SW480 (cell line): Measurements from ENCODE around the gene BSG.
"Not testable (repeated sequence)": the region's sequence is repeated elsewhere in the genome, so short reads cannot be mapped to it uniquely, and the experiment has no call there.

Experiments used
- DNase-seq: peaks from one replicate; pipeline ENCODE4 v3.0.0-alpha.2; 2016; ENCODE audit warnings: low spot score

Gene BSG

DNA sequence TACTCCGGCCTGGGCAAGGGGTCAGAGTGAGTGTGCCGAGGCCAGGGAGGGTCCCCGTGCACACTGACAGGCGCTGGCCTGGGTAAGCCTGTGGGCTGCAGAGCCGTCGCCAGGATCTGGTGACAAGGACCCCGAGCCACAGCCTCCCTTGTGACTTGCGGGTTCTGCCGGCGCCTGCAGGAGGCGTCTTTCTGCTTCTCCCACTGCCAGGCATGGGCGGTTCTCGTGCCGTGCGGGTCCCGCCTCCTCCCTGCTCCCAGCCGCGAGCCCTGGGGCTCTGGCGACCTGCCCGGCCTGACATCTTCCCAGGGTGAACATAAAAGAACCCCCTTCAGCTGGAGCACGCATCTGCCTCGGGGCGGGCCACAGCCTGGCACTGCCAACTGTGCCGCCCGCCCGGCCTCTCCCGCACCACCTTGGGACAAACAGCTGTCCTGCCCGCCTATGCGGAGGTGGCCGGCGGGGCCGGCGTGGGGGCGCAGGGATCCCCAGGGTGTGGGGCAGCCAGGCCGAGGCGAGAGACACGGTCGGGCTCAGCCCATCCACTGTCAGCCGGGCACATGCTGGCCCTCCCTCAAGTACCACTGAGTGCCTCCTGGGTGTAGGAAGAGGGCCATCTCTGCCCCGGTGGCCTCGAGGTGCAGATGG is 15.8 kb downstream of the BSG start:
- peak; percentile 76 for DNase-seq

GRCh38 chr19:588741-589692 is 16.6 kb downstream of the BSG start:
- DNase-seq = peak; percentile 64

DNA sequence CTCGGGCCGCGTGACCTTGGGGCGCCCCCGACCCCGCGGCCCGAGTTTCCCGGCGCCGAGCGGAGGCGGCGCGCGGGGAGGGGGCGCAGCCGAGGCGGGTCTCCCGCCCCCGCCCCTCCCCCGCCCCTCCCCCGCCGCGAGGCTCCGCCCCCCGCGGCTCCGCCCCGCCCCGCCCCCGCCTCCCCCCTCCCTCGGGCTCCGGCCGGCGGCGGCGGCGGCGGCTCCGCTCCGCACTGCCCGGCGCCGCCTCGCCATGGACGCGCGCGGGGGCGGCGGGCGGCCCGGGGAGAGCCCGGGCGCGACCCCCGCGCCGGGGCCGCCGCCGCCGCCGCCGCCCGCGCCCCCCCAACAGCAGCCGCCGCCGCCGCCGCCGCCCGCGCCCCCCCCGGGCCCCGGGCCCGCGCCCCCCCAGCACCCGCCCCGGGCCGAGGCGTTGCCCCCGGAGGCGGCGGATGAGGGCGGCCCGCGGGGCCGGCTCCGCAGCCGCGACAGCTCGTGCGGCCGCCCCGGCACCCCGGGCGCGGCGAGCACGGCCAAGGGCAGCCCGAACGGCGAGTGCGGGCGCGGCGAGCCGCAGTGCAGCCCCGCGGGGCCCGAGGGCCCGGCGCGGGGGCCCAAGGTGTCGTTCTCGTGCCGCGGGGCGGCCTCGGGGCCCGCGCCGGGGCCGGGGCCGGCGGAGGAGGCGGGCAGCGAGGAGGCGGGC is 17.4 kb downstream of the BSG start, which contains the start of gene HCN2:
Gene HCN2, plus strand, starts transcription at position 189 of the 703 bp plus-strand sequence. Its CDS starts 65 bp downstream, at position 254.
- no peak for DNase-seq

DNA sequence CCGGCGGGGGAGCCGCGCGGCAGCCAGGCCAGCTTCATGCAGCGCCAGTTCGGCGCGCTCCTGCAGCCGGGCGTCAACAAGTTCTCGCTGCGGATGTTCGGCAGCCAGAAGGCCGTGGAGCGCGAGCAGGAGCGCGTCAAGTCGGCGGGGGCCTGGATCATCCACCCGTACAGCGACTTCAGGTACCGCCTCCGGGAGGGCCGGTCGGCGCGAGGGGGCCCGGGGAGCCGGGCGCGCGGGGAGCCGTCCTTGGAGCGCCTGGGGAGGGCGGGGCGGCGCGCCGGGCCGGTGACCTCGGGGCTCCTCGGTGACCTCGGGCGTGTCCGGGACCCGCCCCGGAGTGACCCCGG is 18.0 kb downstream of the BSG start:
- DNase-seq = no peak

GRCh38 chr19:590750-591098 is 18.3 kb downstream of the BSG start:
- no peak for DNase-seq

- DNase-seq = no peak
Observed at GRCh38 chr19:591099-591958, 18.9 kb downstream of the BSG start.

- no peak for DNase-seq
Observed at GRCh38 chr19:592101-592500, 19.7 kb downstream of the BSG start.

DNA sequence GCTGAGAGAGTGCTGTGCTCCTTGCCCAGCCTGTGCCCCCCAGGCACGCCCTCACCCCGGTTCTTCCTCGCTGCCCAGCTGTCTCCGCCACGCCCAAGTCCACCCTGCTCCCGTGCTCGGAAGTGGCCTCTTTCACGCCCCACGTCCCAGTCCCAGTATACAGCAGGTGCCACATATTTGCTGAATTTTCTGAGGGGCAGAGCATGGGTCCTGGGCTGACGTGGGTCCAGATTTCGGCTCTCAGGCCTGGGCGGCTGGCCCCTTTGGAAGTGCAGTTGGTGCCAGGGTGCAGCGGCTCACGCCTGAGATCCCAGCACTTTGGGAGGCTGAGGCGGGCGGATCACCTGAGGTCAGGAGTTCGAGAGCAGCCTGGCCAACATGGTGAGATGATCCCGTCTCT is 20.7 kb downstream of the BSG start:
- no peak for DNase-seq

- DNase-seq = no peak
Observed at GRCh38 chr19:593505-593904, 21.1 kb downstream of the BSG start.

DNA sequence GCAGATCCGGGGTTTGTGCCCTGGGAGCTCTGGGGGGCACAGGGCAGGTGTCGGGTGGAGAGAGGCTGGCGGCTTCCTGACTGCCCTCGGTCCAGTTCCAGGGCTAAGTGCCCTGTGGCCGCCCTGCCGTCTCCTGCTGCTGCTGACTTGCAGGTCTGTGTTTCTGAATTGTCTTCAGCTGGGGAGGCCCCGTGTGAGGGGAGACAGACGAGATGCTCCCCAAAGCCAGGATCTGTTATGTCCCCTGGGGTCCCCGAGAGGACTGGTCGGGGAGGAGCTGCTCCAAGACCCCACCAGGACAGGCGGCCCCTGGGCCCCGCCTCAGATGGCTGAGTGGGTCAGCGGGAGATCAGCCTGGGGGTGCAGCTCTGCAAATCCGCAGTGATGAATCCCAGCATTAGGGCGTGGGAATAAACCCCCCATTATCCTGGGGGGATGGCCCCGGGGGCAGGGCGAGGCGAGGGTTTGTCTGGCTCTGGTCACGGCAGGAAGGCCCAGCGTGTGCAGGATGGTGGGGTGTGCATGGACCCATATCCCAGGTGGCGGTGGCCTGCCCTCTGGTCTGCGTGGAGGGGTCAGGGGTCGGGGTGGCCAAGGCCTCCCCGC is 22.0 kb downstream of the BSG start:
- DNase-seq = no peak

- no peak for DNase-seq
Observed at GRCh38 chr19:595326-596262, 23.2 kb downstream of the BSG start.

GRCh38 chr19:596263-596655 is 23.9 kb downstream of the BSG start:
- no peak for DNase-seq

DNA sequence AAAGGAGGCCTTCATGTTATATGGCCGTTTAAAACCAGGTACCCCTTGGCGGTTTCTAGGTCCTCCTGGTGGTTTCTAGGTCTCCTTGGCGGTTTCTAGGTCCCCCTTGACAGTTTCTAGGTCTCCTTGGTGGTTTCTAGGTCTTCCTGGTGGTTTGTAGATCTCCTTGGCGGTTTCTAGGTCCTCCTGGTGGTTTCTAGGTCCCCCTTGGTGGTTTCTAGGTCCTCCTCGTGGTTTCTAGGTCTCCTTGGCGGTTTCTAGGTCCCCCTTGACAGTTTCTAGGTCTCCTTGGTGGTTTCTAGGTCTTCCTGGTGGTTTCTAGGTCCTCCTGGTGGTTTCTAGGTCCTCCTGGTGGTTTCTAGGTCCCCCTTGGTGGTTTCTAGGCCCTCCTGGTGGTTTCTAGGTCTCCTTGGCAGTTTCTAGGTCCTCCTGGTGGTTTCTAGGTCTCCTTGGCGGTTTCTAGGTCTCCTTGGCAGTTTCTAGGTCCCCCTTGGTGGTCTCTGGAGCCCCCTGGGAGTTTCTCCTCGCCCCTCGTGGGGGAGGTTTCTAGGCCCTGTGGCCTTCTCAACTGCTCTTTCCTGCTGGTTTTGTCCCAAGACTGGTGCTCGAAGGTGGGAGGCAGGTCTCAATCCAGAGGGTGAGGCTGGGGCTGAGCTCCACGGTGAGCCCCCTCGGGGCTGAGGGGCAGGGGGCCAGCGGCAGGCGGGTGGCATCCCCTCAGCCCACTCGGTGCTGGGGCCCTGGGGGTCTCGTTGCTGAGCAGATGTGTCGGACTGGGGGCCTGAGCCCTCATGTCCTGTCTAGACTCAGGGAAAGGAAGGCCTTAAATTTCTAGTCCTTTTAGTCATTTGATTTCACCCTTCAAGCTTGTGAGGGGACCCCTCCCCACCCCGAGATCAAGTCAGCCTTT is 25.3 kb downstream of the BSG start:
- no peak for DNase-seq

- no peak for DNase-seq
Observed at GRCh38 chr19:601310-601709, 28.9 kb downstream of the BSG start.

GRCh38 chr19:601790-602189 is 29.4 kb downstream of the BSG start:
- no peak for DNase-seq

GRCh38 chr19:602391-603301 is 30.2 kb downstream of the BSG start:
- no peak for DNase-seq

- DNase-seq = not testable (repeated sequence)
Observed at GRCh38 chr19:603302-603639, 30.9 kb downstream of the BSG start.

GRCh38 chr19:603779-604178 is 31.4 kb downstream of the BSG start:
- not testable (repeated sequence) for DNase-seq
